Embryonic facial prominence (tissue), 1 donor: ENCODE data around the gene CD52.

Experiments
- DNase-seq: peaks from one replicate; pipeline ENCODE4 v3.0.0-alpha.2; 2016; ENCODE audit errors: extremely low spot score

Gene CD52, protein sequence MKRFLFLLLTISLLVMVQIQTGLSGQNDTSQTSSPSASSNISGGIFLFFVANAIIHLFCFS

DNA sequence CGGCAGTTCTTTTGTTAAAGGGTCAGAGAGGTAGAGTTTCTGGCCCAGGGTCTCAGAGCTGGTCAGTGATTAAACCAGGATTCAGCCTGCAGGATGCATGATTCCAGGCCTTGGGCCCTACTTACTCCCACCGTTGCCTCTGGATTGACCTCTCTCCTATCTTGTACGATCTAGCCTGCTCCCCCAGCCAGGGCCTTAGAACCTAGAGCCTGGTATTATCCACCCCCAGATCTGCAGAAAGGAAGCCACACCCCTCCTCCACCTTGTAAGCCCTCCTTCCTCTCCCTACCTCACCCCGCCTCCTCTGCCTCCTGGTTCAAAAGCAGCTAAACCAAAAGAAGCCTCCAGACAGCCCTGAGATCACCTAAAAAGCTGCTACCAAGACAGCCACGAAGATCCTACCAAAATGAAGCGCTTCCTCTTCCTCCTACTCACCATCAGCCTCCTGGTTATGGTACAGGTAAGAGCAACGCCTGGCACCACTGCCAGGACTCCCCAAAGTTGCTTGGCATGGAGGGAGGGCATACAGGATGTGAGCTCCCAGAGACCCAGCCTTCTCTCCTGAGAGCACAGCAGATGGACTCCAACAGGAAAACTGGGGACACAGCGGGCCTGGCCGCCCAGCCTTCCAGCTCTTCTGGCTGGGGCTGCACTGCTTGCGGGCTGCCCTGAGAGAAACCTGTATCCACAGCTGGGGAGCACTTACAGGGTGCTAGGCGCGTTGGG lies at the start of gene CD52:
TSS of gene CD52 (plus strand) at position 347 of the 726 bp plus-strand sequence. CDS start at position 407, 60 bp downstream.
- DNase-seq, result no peak

DNA sequence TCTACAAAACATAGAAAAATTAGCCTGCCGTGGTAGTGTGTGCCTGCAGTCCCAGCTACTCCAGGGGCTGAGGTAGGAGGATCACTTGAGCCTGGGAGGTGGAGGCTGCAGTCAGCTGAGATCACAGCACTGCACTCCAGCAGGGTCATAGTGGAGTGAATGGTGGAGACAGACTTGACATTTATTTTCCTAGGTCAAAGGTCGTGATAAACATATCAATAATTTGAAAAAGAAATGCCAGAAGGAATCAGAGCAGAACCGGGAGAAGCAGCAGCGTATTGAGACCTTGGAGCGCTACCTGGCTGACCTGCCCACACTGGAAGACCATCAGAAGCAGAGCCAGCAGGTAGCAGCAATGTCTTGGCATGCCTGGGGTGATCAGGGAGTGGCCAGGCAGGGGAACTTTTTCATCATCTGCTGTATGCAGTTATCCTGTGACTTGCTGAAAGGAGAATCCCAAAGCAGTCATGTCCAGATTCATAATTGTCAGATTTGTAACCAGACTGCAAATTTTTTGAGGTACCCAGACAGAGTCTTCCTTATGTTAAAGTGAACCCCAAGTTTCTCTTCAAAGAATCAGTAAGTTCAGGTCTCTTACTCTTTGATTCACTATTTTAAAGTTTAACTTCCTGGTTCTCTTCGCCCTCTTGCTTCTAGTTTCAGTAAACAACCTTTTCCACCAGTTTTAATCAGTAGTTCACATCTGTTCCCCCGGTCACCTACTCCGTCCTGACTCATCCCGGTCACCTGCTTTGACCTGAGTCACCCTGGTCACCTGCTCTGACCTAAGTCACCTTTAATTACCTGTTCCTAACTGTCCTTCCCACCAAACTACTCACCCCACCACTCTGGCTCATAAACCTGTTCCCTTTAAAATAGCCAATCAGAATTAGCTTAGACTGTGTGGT lies 49.2 kb upstream of the CD52 start:
- no peak for DNase-seq

DNA sequence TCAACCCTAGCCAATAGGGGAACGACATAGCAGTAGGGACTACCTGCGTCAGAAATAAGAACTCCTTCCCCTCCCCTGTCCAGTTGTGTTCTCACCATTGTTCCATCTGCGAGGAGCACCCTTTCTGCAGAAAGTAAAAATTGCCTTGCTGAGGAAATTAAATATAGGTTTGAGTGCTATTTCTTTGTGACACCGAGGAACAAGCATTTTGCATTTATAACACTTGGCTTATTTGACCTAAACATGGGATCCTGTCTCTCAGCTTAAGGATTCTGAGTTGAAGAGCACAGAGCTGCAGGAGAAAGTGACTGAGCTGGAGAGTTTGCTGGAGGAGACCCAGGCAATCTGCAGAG lies 48.6 kb upstream of the CD52 start:
- no peak for DNase-seq

DNA sequence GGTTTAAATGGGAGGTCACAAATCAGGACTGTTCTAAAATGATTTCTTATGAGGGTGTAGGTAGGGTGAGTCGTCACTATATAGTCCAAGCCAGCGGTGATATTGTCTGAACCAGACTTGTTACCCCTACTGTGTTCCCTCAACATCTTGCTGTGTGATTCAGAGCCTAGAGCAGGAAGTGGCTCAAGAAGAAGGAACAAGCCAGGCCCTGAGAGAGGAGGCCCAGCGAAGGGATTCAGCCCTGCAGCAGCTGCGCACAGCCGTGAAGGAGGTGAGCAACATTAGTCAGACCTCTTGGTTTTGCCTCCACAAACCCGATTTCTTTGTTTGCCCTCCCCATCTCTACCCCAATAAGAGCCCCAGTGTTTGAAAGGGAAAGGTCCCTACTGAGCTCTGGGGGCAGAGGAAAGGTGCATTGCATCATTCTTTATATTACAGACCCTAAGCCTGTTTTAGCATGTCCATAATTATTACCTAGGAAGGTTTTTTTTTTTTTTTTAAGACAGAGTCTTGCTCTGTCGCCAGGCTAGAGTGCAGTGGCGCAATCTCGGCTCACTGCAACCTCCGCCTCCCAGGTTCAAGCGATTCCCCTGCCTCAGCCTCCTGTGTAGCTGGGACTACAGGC lies 42.8 kb upstream of the CD52 start:
- DNase-seq, result no peak

DNA sequence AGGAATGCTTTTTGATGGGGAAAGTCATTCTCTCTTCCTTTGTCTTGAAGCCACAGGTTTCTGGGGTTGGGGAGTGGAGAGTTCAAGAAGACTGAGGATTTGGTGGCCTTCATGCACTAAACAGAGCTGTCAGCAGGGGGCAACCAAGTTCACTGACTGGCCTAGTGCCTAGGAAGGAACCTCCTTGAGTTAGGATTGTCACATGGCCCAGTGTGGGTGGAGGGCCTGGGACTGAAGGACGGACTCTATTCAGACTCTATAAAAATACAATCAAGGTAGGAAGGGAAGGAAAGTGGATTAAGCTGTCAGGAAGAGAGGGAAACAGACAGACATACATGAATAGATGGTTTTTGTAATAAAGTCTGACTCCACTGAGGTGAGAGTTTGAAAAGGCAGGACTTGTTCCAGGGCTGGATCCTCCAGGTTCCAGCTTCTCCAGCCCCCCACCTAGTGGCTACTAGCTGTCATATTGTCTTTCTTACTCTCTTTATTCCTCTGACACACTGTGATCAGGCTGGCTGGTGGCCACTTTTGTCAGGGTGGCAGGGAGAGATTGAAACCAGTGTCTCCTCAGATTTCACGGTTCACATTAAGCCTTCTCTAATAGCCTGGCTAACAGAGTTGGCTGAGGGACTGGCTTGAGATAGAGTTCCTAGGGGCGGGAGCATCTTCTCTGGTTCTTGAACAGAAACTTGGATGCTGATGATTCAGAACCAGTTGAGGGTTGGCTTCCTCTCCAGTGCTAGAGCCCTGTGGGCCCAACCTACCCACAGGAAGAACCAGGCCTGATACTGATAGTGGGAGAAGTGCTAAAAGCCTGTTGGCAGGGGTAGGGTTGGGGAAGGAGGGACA lies 42.0 kb upstream of the CD52 start:
- DNase-seq, result no peak

DNA sequence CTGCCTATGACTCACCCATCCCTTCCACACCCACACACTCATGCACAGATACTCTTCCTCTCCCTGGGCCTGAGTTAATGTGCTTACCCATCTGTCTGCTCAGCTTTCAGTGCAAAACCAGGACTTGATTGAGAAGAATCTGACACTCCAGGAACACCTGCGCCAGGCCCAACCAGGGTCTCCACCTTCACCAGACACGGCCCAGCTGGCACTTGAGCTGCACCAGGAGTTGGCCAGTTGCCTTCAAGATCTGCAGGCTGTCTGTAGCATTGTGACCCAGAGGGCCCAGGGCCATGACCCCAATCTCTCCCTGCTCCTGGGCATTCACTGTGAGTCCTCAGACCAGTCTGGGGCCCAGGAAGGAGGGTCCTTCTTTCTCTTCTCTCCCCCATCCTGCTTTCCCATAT lies 41.3 kb upstream of the CD52 start:
- DNase-seq, result no peak

DNA sequence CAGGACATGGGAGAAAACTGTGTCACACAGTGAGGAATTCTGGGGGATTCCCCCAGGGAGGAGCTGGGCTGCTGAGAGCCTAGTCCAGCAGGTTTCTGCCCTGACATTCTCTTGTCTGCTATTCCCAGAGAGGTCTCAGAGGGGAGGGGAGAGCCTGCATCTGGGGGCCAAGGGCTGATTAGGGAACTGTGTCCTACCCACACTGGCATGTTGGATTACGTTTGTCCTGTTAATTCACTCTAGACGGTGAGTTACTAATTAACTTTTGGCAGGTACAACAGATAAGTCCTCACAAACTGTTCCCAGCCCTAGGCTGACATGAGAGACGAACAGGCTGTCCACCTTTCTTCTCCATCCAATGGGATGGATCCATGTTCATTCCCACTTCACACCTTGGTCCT lies 40.5 kb upstream of the CD52 start:
- no peak for DNase-seq

DNA sequence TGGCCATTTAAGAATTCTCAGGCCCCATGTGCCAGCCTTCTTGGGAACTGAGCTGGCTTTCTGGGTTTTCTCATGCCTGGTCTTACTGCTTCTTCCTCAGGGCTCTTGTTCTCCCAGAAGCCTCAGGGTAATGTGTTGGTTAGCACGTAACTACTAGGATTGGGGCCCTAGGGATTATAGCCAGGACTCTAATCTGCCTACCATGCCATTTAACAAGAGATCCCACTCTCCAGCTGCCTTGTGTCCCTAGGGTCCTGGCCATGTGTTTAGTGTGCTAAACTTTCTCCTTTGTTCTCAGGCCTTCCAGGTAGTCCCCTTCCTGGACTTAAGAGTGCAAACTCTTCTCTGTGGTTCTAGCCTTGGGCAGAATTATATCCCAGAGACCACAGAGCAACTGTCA lies 40.0 kb upstream of the CD52 start:
- DNase-seq, result no peak

DNA sequence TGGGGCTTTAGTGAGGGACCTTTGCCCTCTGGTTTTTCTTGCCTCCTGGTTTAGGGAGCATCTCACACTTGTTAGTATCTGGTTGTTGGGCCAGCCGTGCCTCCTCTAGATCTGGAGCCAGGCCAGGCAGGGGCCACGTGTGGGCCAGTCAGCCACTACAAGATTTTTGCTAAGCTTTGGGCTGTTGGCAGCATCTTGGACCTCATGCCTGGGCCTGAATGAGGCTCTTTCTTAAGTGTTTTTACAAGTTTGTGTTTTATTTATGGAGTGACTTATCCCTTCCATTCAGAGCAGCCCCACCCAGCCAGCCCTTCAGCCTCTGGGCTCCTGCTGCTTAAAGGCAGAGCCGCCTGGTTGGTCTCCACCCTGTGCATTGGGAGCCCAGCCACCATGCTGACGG lies 39.5 kb upstream of the CD52 start:
- DNase-seq, result no peak

DNA sequence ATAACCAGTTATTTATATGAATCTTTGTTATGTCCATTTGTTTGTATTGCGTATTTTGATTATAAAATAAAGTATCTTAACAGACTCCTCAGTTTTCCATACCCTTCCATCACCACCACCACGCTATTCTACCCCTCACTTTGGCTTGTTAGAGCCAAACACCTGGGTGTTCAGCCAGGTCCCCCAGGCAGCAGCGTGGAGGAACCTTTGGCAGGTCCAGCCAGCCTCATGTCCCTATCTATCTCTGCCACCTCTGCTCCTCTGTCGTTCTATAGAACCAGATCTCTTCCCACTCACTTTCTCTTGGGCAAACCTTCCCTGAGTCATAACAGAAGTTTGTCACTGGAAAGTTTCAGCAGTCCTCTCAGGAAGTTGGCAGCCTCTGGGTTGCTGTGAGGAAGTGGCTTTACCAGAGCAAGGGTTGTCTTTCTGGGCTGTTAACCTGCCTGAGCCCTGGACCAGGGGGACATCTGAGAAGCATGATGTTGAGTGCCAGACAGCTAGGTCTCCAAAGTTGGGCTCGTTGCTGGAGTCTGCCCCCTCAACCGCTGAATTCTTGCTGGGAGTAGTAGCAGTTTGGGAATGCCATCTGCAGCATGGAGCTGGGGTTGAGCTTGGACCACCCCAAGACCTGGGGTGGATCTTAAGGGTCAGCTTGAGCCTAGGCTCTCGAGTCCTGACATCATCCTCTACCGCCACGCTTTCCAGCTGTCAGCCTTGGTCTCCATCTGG lies 38.9 kb upstream of the CD52 start:
- no peak for DNase-seq

DNA sequence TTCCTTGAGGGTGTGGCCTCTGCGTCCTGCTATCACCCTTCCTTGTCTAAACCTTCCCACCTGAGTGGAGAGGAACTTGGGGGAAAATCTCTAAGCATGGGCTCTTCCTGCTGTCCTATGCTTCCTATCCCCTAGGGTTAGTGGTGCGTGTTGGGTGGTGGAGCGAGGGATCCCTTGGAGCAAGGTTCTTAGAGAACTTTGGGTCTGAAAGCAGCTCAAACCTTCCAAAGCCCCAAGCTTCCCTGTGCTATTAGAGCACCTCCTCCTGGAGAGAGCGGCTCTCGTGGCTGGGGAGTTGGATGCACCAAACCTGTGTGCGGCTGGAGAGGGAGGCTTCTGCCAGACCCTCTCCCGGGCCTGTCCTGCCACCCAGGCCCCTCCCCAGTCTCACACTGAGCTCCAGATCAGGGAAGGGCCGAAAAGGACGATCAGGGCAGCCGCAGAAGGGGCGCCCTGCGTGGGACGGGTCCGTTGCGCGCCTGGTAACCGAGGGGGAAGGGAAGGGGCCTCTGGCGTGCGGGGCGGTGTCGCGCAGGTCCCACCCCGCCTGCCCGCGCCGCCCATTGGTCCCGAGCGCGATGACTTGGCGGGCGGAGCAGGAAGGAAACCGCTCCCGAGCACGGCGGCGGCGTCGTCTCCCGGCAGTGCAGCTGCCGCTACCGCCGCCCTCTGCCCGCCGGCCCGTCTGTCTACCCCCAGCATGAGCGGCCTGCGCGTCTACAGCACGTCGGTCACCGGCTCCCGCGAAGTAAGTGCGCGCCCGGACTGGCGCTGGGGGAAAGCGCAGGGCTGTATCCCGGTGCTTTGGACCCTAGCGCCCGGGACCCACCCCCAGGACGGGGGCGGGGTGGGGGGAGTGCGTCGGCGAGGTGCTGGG lies 38.1 kb upstream of the CD52 start, which contains the start of gene SH3BGRL3:
TSS of gene SH3BGRL3 (plus strand) at position 631 of the 877 bp plus-strand sequence. CDS start at position 701, 70 bp downstream.
- DNase-seq, result peak; percentile 66

DNA sequence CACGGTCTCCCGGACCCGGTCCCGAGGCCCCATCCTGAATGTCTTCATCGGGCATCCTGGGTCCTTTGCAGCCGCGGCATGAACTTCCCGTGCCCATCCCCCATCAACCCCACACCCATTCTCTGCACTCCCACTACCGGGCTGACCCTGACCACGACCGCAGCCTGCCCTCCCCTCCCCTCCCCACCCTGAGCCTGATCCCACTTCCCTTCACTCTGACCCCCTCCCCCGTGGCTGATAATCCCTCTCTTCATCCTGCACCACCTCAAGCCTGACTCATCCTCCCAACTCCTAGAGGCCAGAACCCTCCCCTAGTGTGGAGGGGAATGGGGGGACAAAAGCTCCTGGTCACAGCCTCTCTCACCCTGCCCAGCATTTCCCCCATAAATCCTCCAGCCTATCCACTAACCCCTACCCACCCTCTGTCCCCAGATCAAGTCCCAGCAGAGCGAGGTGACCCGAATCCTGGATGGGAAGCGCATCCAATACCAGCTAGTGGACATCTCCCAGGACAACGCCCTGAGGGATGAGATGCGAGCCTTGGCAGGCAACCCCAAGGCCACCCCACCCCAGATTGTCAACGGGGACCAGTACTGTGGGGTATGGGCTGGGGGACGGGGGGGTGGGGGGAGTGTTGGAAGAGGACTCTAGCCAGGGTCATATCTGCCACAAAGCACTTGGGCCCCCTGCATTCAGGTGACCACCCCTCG lies 37.3 kb upstream of the CD52 start:
- DNase-seq, result no peak

DNA sequence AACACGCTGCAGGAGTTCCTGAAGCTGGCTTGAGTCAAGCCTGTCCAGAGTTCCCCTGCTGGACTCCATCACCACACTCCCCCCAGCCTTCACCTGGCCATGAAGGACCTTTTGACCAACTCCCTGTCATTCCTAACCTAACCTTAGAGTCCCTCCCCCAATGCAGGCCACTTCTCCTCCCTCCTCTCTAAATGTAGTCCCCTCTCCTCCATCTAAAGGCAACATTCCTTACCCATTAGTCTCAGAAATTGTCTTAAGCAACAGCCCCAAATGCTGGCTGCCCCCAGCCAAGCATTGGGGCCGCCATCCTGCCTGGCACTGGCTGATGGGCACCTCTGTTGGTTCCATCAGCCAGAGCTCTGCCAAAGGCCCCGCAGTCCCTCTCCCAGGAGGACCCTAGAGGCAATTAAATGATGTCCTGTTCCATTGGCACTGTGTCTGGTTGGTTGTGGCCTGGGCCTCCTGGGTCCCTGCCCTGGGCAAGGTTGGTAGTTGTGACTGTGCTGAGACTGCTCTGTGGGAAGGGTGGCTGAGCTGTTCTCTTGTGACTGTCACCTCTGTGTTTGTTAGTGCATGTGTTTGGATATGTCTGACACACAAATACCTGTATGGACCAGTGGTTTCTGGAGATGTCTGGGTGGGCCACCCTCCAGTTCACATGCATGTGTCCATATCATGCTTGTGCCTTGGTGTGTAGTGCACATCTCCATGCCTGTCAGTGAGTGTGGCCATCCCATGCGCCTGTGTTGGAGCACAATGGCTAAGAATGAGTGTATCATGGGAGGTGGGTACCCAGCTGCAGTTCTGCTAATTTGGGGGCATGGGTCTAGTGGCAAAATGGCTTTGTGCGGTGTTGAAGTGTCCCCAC lies 36.4 kb upstream of the CD52 start:
- no peak for DNase-seq

DNA sequence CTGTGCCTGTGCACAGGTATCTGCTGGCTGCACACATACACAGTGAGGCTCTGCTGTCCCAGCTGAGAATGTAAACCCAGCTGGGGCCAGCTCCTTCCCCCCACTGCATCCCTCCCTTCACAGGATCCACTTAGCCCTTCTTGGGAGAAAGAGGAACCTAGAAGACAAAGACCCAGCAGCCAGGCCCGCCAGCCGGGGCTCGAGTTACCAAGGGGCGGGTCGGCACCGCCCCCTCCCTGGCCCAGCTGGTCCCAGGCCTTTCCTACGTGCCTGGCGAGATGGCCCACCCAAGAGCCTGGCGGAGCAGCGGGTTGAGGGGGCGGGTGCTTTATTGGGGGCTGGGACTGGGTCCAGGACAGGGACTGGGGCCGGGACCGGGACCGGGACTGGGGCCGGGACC lies 35.8 kb upstream of the CD52 start:
- no peak for DNase-seq

DNA sequence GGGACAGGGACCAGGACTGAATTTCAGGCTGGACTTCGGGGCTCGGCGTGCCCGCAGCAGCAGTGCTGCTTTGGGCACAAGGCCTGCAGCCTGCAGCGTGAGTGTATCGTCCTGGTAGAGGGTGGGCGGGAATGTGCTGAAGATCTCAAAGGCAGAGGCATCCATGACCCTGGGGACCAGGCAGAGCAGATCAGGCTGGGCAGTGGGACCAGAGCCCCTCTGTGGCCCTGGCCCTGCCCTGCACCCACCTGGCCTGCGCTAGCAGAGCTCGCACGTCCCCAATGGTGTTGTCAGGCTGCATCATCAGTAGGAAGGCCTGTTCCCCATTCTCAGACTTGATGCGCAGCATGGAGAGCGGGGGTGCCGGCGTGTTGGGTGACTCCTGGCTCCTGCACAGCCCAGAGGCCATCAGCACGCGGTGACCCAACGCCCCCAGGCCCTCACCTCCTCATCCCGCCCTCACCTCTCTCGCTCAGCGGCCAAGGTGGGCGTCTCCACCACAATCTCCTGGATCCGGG lies 35.3 kb upstream of the CD52 start:
- DNase-seq, result no peak

DNA sequence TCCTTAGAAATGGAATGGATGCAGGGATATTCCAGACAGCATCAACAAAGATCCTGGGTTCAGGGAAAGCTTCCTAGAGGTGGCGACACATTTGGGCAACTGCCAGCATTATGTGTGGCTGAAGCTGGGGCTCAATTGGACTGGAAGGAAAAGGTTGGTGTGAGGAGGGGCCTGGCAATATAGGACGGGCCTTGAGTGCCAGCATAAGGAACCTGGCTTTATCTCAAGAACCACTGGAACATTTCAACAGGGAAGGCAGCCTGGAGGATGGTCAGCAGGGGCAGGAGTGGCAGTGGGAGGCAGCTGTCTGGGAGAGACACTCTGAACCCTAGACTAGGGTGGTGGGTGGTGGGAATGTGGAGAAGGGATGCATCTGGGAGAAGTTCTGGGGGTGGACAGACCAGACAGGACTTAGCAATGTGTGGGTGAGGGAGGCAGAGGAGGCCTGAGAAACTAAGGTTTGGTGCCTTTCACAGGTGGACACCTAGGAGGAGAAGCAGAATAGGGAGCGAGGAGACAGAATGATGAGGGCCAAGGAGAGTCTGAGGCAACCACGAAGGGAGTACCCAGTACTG lies 34.4 kb upstream of the CD52 start:
- no peak for DNase-seq

DNA sequence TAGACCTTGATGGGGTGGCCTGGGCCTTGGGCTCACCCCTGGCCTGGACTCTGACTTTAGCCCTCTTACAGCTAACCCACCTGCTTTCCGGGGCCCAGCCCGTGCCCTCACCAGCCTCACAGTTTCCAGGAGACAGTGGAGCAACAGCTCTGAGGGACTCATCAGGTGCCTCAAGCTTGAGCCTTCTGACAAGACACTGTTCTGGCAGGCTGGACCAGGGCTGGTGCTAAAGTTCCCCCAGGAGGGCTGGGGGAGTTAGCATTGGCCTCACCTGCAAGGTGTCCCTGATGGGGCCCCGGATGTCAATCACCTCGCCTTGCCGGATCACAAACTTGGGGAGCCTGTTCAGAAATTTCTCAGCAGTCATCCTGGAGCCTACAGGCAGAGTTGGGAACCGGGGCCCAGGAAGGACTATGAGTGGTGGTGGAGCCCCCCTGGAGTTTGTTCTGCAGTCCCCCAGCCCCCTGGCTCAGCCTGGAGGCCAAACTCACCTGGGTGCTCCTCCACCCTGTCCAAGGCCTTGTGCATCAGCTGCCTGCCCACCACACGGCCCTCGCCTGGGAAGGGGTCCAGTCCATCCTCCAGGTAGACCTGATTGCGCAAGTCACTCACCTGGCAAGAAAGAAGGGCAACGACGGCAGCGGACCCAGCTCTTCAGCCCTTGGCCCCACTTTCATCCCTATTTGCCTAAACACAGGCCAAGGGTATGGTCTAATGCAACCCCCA lies 33.7 kb upstream of the CD52 start:
- no peak for DNase-seq
